HepG2 (cell line): ENCODE measurements around the gene PPP4R4. TPM values are rescaled to one million over a fixed set of nuclear protein-coding genes. Genes with fewer than 3 reads are reported as not detected.

Experiments
- ARID3A ChIP-seq: IDR thresholded peaks from 2 replicates; pipeline ENCODE4 v1.6.1; 2012; ENCODE audit warnings: low read depth, low read length, improper control_type of control experiment
- BRD4 ChIP-seq: sonication (generic); formaldehyde crosslinking; IDR thresholded peaks from 2 replicates; pipeline ENCODE4 v1.4.0; 2020; ENCODE audit warnings: missing genetic modification reagents
- CBX5 ChIP-seq: sonication (generic); formaldehyde crosslinking; IDR thresholded peaks from 2 replicates; pipeline ENCODE4 v1.4.0; 2020; ENCODE audit warnings: missing genetic modification reagents, borderline replicate concordance
- HES4 ChIP-seq: sonication (generic); formaldehyde crosslinking; IDR thresholded peaks from 2 replicates; pipeline ENCODE4 v1.9.0; 2021; ENCODE audit warnings: mild to moderate bottlenecking, missing genetic modification reagents, borderline replicate concordance
- MAFF ChIP-seq: IDR thresholded peaks from 2 replicates; pipeline ENCODE4 v1.6.1; 2011; ENCODE audit warnings: low read depth, low read length, improper control_type of control experiment
- MAFK ChIP-seq, 2 experiments: IDR thresholded peaks in 1 of 2; conservative IDR thresholded peaks in 1 of 2; 2 replicates each; pipeline ENCODE4 v1.6.1; 2011; ENCODE audit warnings: improper control_type of control experiment in 2 of 2, low read length in 2 of 2
- NKX3-1 ChIP-seq: sonication (generic); formaldehyde crosslinking; IDR thresholded peaks from 2 replicates; pipeline ENCODE4 v1.5.0; 2020; ENCODE audit warnings: missing genetic modification reagents
- RBFOX2 ChIP-seq: fragments of 200-400 bp; formaldehyde crosslinking; IDR thresholded peaks from 2 replicates; pipeline ENCODE4 v1.6.1; 2017; ENCODE audit warnings: low read depth, mild to moderate bottlenecking, low read length
- SMC3 ChIP-seq: IDR thresholded peaks from 2 replicates; pipeline ENCODE4 v1.6.1; 2011; ENCODE audit warnings: low read length, improper control_type of control experiment
- SSRP1 ChIP-seq: IDR thresholded peaks from 2 replicates; pipeline ENCODE4 v1.6.1; 2016; ENCODE audit warnings: control low read depth
- ZNF281 ChIP-seq: sonication (generic); formaldehyde crosslinking; IDR thresholded peaks from 2 replicates; pipeline ENCODE4 v1.4.0; 2020; ENCODE audit warnings: missing genetic modification reagents, borderline replicate concordance
- ZNF672 ChIP-seq: sonication (generic); formaldehyde crosslinking; IDR thresholded peaks from 2 replicates; pipeline ENCODE4 v1.8.1; 2022; ENCODE audit warnings: missing genetic modification reagents
- polyA plus RNA-seq, 8 experiments: library from polyadenylated mRNA; depleted of rRNA in 3 of 8; stranded (reverse) in 7 of 8; unstranded in 1 of 8; fragments of >200 nt; fragmentation: Illumina TruSeq in 4 of 8; extraction: Trizol in 4 of 8; gene quantifications; 2 replicates each; pipeline versions ENCODE4 v1.2.1 to v1.2.3, GENCODE V29; 2011 to 2016; ENCODE audit warnings: low read depth in 4 of 8, missing spikeins in 1 of 8, mixed read lengths in 1 of 8; ENCODE audit not compliant: insufficient read depth in 1 of 8
- total RNA-seq, 5 experiments: library from RNA; depleted of rRNA; stranded (reverse); fragments of >200 nt; fragmentation: Illumina TruSeq; extraction: Trizol; gene quantifications; 2 replicates each; pipeline ENCODE4 v1.2.3, GENCODE V29; 2016; ENCODE audit warnings: low read depth in 1 of 5
- TF ChIP-seq, protein P1 (sequence below): IDR thresholded peaks from 2 replicates; pipeline ENCODE4 v1.6.1; 2016

Gene PPP4R4
- total and polyA plus RNA-seq, 2 of the 13 experiments (the other 11 are each of a cell fraction or from before 2014, with no cell fraction given) = 9.5 to 19.8 TPM

DNA sequence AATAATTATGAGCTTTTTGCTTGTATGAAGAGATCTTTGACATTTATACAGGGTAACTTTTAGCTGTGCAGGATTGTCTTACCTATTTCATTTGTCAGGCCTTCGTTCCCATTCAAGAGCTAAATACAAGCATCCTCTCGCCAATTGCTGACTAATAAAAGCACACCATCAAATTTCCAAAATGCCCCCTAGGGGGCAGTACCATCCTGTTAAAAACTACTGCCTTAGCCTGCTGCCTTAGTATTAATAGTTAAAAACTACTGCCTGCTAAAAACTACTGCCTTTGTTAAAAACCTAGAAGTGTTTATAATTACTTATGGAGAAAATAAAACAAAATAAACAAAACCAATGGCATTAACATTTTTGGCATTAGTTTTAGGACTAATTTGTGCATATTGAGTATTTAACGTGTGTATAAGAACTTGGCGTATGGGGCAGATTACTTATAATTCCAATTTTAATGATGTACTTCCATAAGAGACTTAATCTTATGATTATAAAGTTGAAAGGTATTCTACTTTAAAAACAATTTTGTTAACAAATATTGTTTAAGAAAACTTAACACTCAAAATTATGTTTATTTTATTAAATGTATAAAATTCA lies 41.7 kb upstream of the PPP4R4 start (continued):
- TF ChIP-seq ZNF281 (CRISPR knock-in tag) = no peak
- TF ChIP-seq SSRP1 (CRISPR knock-in tag) = no peak
- peak; percentile 43; the same call in 1 of the 2 replicates for TF ChIP-seq ARID3A
- no peak for TF ChIP-seq BRD4 (CRISPR knock-in tag)
- TF ChIP-seq, protein P1, sequence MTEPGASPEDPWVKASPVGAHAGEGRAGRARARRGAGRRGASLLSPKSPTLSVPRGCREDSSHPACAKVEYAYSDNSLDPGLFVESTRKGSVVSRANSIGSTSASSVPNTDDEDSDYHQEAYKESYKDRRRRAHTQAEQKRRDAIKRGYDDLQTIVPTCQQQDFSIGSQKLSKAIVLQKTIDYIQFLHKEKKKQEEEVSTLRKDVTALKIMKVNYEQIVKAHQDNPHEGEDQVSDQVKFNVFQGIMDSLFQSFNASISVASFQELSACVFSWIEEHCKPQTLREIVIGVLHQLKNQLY = no peak
- no peak for TF ChIP-seq ZNF672 (CRISPR knock-in tag)
- TF ChIP-seq MAFF = 0 out of 2 replicates have a peak, but pooled peaks have one; percentile 28
- no peak for TF ChIP-seq HES4 (CRISPR knock-in tag)
- 0 out of 4 replicates have a peak, but pooled peaks have one; percentile 12 to 19 for TF ChIP-seq MAFK (conservative IDR thresholded peaks at IDR 0.05 in 1 of 2, IDR thresholded peaks at IDR 0.05 in 1 of 2; ENCODE audit: low read length in 2 of 2)
- no peak for TF ChIP-seq CBX5
- no peak for TF ChIP-seq RBFOX2
- peak; percentile 58 for TF ChIP-seq SMC3
- TF ChIP-seq NKX3-1 (CRISPR knock-in tag) = no peak
- TF ChIP-seq, all 625 proteins: peak for 9
